HepG2 (cell line): ENCODE measurements around the gene GRIP2. TPM values are rescaled to one million over a fixed set of nuclear protein-coding genes. Genes with fewer than 3 reads are reported as not detected.

Experiments used
- ATAC-seq: fragments of 200-7000 bp; cut with Tn5 transposase; 3 replicates; pipeline ENCODE4 v1.9.1; 2020; ENCODE audit warnings: mild to moderate bottlenecking, moderate library complexity
- BruUV-seq: library from RNA; stranded (reverse); fragments of 400-500 nt; replicated peaks from 2 replicates; lab custom pipeline; 2021; lab: Mats Ljungman, UMichigan
- CTCF ChIA-PET: fragments of 300-600 bp; formaldehyde crosslinking; extraction: SDS; loops from one replicate; lab custom pipeline; 2021; ENCODE audit warnings: low total read pairs, inconsistent platforms, low intra/inter-chr PET ratio; lab: Yijun Ruan, JAX
- POLR2A ChIA-PET: fragments of 350-600 bp; sonication (Branson Sonifier 250); formaldehyde crosslinking; loops from one replicate; lab custom pipeline; 2020; ENCODE audit warnings: antibody characterized with exemption, inconsistent platforms; lab: Yijun Ruan, JAX
- DNase-seq: peaks from one replicate; pipeline ENCODE4 v3.0.0-alpha.2; 2015; ENCODE audit warnings: low spot score
- FAIRE-seq: peaks from 3 replicates; lab custom pipeline; 2011; peaks lifted over from hg19 to GRCh38; lab: Jason Lieb, UNC
- H2AFZ ChIP-seq: one replicate; pipeline ENCODE4 v1.6.1; 2011; ENCODE audit warnings: low read length, inconsistent platforms
- H3K27ac ChIP-seq: fragments of 300-600 bp; 3 replicates; pipeline ENCODE4 v1.8.0; 2011; ENCODE audit warnings: mixed run types, mild to moderate bottlenecking, mixed read lengths, low read length, inconsistent platforms; ENCODE audit not compliant: insufficient read depth; ENCODE audit errors: extremely low read length
- H3K27me3 ChIP-seq, 2 experiments: fragments of 200-600 bp in 1 of 2; 2 replicates in 1 of 2; 3 replicates in 1 of 2; pipeline versions ENCODE4 v1.6.0 to v1.8.0; 2011; ENCODE audit warnings: low read length in 2 of 2, mild to moderate bottlenecking in 2 of 2, moderate library complexity in 2 of 2, inconsistent platforms in 1 of 2; ENCODE audit not compliant: insufficient read depth in 2 of 2, control insufficient read depth in 1 of 2
- H3K36me3 ChIP-seq, 2 experiments: fragments of 200-600 bp in 1 of 2; replicated peaks in 1 of 2; 2 replicates in 1 of 2; 3 replicates in 1 of 2; pipeline versions ENCODE4 v1.5.1 to v1.8.0; 2011; ENCODE audit warnings: low read length in 2 of 2, inconsistent platforms in 1 of 2; ENCODE audit not compliant: insufficient read depth in 2 of 2, control insufficient read depth in 1 of 2
- H3K4me1 ChIP-seq: 2 replicates; pipeline ENCODE4 v1.5.1; 2012; ENCODE audit warnings: low read length, inconsistent platforms; ENCODE audit not compliant: insufficient read depth
- H3K4me2 ChIP-seq: 2 replicates; pipeline ENCODE4 v1.6.0; 2011; ENCODE audit warnings: low read depth, low read length, inconsistent platforms
- H3K4me3 ChIP-seq, 3 experiments: fragments of 200-600 bp in 1 of 3; sonication (generic), shearing (Covaris generic) in 1 of 3; replicated peaks in 1 of 3; 2 replicates each; pipeline ENCODE4 v1.5.1; 2011 to 2016; ENCODE audit warnings: low read length in 3 of 3, inconsistent platforms in 2 of 3, low read depth in 2 of 3, mild to moderate bottlenecking in 2 of 3, control low read depth in 1 of 3, mixed read lengths in 1 of 3; ENCODE audit not compliant: insufficient read depth in 1 of 3
- H3K79me2 ChIP-seq: one replicate; pipeline ENCODE4 v1.6.1; 2011; ENCODE audit warnings: low read length, inconsistent platforms; ENCODE audit not compliant: insufficient read depth
- H3K9ac ChIP-seq: 2 replicates; pipeline ENCODE4 v1.6.0; 2011; ENCODE audit warnings: mild to moderate bottlenecking, low read depth, low read length, inconsistent platforms; ENCODE audit not compliant: insufficient read depth
- H3K9me3 ChIP-seq: 2 replicates; pipeline ENCODE4 v1.5.1; 2012; ENCODE audit warnings: mild to moderate bottlenecking, low read length
- H4K20me1 ChIP-seq: 2 replicates; pipeline ENCODE4 v1.6.0; 2011; ENCODE audit warnings: inconsistent platforms, mild to moderate bottlenecking, low read length, moderate library complexity; ENCODE audit not compliant: insufficient read depth
- AHDC1 ChIP-seq: sonication (generic); formaldehyde crosslinking; IDR thresholded peaks from 2 replicates; pipeline ENCODE4 v1.5.1; 2020; ENCODE audit warnings: mild to moderate bottlenecking, missing genetic modification reagents, borderline replicate concordance
- DNMT3B ChIP-seq: conservative IDR thresholded peaks from 2 replicates; pipeline ENCODE4 v1.6.1; 2016; ENCODE audit warnings: missing biosample characterization, control low read depth
- KLF13 ChIP-seq: sonication (generic); formaldehyde crosslinking; IDR thresholded peaks from 2 replicates; pipeline ENCODE4 v1.4.0; 2020; ENCODE audit warnings: mild to moderate bottlenecking, missing genetic modification reagents
- SMC3 ChIP-seq: IDR thresholded peaks from 2 replicates; pipeline ENCODE4 v1.6.1; 2011; ENCODE audit warnings: low read length, improper control_type of control experiment
- THAP7 ChIP-seq: sonication (generic); formaldehyde crosslinking; IDR thresholded peaks from 2 replicates; pipeline ENCODE4 v1.8.1; 2023; ENCODE audit warnings: mild to moderate bottlenecking, missing genetic modification reagents
- TOPORS ChIP-seq: sonication (generic); formaldehyde crosslinking; IDR thresholded peaks from 2 replicates; pipeline ENCODE4 v1.8.0; 2023; ENCODE audit warnings: mild to moderate bottlenecking, missing genetic modification reagents
- ZNF350 ChIP-seq: sonication (generic); formaldehyde crosslinking; IDR thresholded peaks from 2 replicates; pipeline ENCODE4 v1.4.0; 2020; ENCODE audit warnings: mild to moderate bottlenecking, low read depth, missing genetic modification reagents, borderline replicate concordance
- WGBS: methylation state at CpG from one replicate; pipeline ENCODE4 v1.1.6; 2017; ENCODE audit warnings: low lambda C conversion rate; 5-methylcytosine and 5-hydroxymethylcytosine counted together
- in situ Hi-C: cut with HindIII; loops from 2 replicates; pipeline ENCODE4 v1.10.0; 2017; ENCODE audit warnings: low pct_unique_long_range_greater_than_20kb; ENCODE audit not compliant: extremely low pct_ligation_motif_present
- intact Hi-C: fragments of 100-400 bp; cut with micrococcal nuclease; formaldehyde crosslinking; loops from one replicate; pipeline ENCODE4 v1.10.0; 2022; ENCODE audit not compliant: unreplicated experiment
- polyA plus RNA-seq, 8 experiments: library from polyadenylated mRNA; depleted of rRNA in 3 of 8; stranded (reverse) in 7 of 8; unstranded in 1 of 8; fragments of >200 nt; fragmentation: Illumina TruSeq in 4 of 8; extraction: Trizol in 4 of 8; gene quantifications; 2 replicates each; pipeline versions ENCODE4 v1.2.1 to v1.2.3, GENCODE V29; 2011 to 2016; ENCODE audit warnings: low read depth in 4 of 8, missing spikeins in 1 of 8, mixed read lengths in 1 of 8; ENCODE audit not compliant: insufficient read depth in 1 of 8
- total RNA-seq, 5 experiments: library from RNA; depleted of rRNA; stranded (reverse); fragments of >200 nt; fragmentation: Illumina TruSeq; extraction: Trizol; gene quantifications; 2 replicates each; pipeline ENCODE4 v1.2.3, GENCODE V29; 2016; ENCODE audit warnings: low read depth in 1 of 5

Gene GRIP2
- total and polyA plus RNA-seq, 2 of the 13 experiments (the other 11 are each of a cell fraction or from before 2014, with no cell fraction given), result 0.11 to 0.24 TPM

DNA sequence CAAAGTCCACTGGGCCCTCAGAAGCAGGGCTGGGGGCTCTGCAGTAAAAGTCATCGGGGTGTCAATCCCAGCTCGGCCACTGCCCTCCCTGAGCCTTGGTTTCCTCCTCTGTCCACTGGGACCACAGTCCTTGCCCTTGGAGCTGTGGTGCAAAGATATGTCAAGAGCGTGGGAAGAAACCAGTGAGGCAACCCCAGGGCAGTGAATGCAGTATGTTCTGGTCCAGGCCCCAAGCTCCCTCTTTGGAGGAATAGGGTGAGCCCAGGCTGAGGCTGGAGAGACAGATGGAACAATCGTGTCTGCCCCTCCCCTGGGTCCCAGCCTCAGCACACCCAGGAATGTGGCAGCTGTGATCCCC, 779 bp downstream of the GRIP2 start:
- Histone ChIP-seq H3K27me3 (peaks cover 8 to 21% of the 10 kb centered on the region in 2 experiments; a peak in 3 of 5 replicates), H3K4me3 (no peak overlapping the region), H3K36me3 (no peaks in the 10 kb centered on the region), H3K4me1 (no peaks in the 10 kb centered on the region), H3K79me2 (no peaks in the 10 kb centered on the region), H3K9ac (no peak overlapping the region), H4K20me1 (no peaks in the 10 kb centered on the region), H2AFZ (no peak overlapping the region)
- DNase-seq, result no peak
- intact Hi-C loops, result no loop called here
- WGBS, result 27% methylated on average over 2 of the region's 4 CpGs
- no peak for FAIRE-seq
- TF ChIP-seq DNMT3B (CRISPR knock-in tag), result no peak
- TF ChIP-seq THAP7 (CRISPR knock-in tag), result no peak
- TF ChIP-seq AHDC1 (CRISPR knock-in tag), result no peak
- no peak for TF ChIP-seq ZNF350 (CRISPR knock-in tag)
- TF ChIP-seq KLF13 (CRISPR knock-in tag), result no peak
- no peak for TF ChIP-seq SMC3
- no peak for TF ChIP-seq TOPORS
- TF ChIP-seq, all 625 proteins: peak for 0
- CTCF ChIA-PET, result no interaction called here
- in situ Hi-C loops, result no loop called here
- POLR2A ChIA-PET, result no interaction called here
- Histone ChIP-seq H3K4me2 (no peak overlapping the region), H3K9me3 (no peaks in the 10 kb centered on the region), H3K27ac (no peak overlapping the region)
- BruUV-seq, result no TSS peak
- ATAC-seq, result no peak
